Common myeloid progenitor, CD34-positive (primary cell): ENCODE results near the gene PTPRG.

Experiments used
- CTCF ChIA-PET: fragments of 350-600 bp; sonication (Branson Sonifier 250); formaldehyde crosslinking; loops from one replicate; lab custom pipeline; 2021; ENCODE audit warnings: antibody characterized with exemption; lab: Charles Lee
- POLR2A ChIA-PET: fragments of 350-600 bp; sonication (Branson Sonifier 250); formaldehyde crosslinking; loops from one replicate; lab custom pipeline; 2021; ENCODE audit warnings: antibody characterized with exemption; lab: Charles Lee
- DNase-seq, 3 donors: peaks; one replicate each; pipeline versions ENCODE4 v3.0.0 to v3.0.0-alpha.2; 2013
- H3K27ac ChIP-seq, 2 experiments: 1 replicate in 1 of 2; 2 replicates in 1 of 2; pipeline ENCODE4 v1.7.0; 2013; ENCODE audit warnings: inconsistent platforms in 2 of 2, low read length in 2 of 2, mild to moderate bottlenecking in 2 of 2, low read depth in 1 of 2, moderate library complexity in 1 of 2; ENCODE audit not compliant: severe bottlenecking in 2 of 2, insufficient read depth in 1 of 2, poor library complexity in 1 of 2
- H3K27me3 ChIP-seq, 5 experiments: replicated peaks in 2 of 5; 1 replicate in 3 of 5; 2 replicates in 2 of 5; pipeline versions ENCODE4 v1.6.1 to v1.7.0; 2013; ENCODE audit warnings: low read length in 4 of 5, mild to moderate bottlenecking in 2 of 5, moderate library complexity in 2 of 5, inconsistent platforms in 1 of 5; ENCODE audit not compliant: insufficient read depth in 5 of 5, control insufficient read depth in 4 of 5
- H3K36me3 ChIP-seq, 4 experiments: 1 replicate in 2 of 4; 2 replicates in 2 of 4; pipeline versions ENCODE4 v1.6.1 to v1.7.0; 2013; ENCODE audit warnings: low read length in 3 of 4, control low read depth in 1 of 4, mild to moderate bottlenecking in 1 of 4; ENCODE audit not compliant: control insufficient read depth in 4 of 4, insufficient read depth in 4 of 4
- H3K4me1 ChIP-seq, 4 experiments: 1 replicate in 3 of 4; 2 replicates in 1 of 4; pipeline versions ENCODE4 v1.6.1 to v1.7.1; 2013; ENCODE audit warnings: low read length in 3 of 4, mild to moderate bottlenecking in 3 of 4, control low read depth in 1 of 4, inconsistent platforms in 1 of 4, moderate library complexity in 1 of 4; ENCODE audit not compliant: control insufficient read depth in 4 of 4, insufficient read depth in 4 of 4; ENCODE audit errors: control extremely low read depth in 1 of 4
- H3K4me3 ChIP-seq, 7 experiments: 1 replicate in 4 of 7; 2 replicates in 3 of 7; pipeline versions ENCODE4 v1.5.1 to v1.7.0; 2013; ENCODE audit warnings: mild to moderate bottlenecking in 7 of 7, low read length in 6 of 7, moderate library complexity in 6 of 7, inconsistent platforms in 2 of 7, low read depth in 2 of 7, control low read depth in 1 of 7; ENCODE audit not compliant: insufficient read depth in 4 of 7, control insufficient read depth in 1 of 7; ENCODE audit errors: extremely low read depth in 1 of 7
- H3K9me3 ChIP-seq, 5 experiments: 1 replicate in 4 of 5; 2 replicates in 1 of 5; pipeline versions ENCODE4 v1.6.1 to v1.7.1; 2013; ENCODE audit warnings: low read length in 4 of 5, mild to moderate bottlenecking in 2 of 5, inconsistent platforms in 1 of 5, low read depth in 1 of 5, moderate library complexity in 1 of 5; ENCODE audit not compliant: control insufficient read depth in 4 of 5, insufficient read depth in 2 of 5; ENCODE audit errors: control extremely low read depth in 1 of 5
- WGBS: methylation state at CpG from one replicate; pipeline ENCODE4 v1.1.5; 2013; ENCODE audit not compliant: insufficient coverage; 5-methylcytosine and 5-hydroxymethylcytosine counted together

PTPRG gene

DNA sequence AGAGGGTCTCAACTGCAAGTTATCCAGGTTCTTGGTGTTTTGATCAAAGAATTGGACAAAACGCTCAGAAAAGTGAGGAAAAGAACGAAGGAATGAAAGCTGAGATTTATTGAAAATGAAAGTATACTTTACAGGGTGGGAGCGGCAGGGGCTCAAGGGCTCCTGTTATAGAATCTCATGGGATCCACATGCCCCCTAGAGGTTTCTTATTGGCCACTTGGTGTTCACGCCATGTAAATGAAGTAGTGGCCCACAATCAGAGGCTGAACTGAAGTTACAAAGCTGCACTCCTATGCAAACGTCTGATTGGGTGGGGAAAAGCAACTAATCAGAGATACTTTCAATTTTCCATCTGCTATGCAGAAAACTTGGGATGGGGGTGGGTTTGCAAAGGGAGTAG, 216.7 kb downstream of the PTPRG start:
- H3K27me3 ChIP-seq: no peaks in the 10 kb centered on the region
- 92% methylated on average over 5 of the region's 5 CpGs for whole genome bisulfite sequencing
- no peak overlapping the region for H3K4me3 ChIP-seq
- H3K9me3 ChIP-seq: no peaks in the 10 kb centered on the region
- ChIA-PET CTCF (no interaction called here), POLR2A (no interaction called here)
- DNase-seq: no peak
- no peaks in the 10 kb centered on the region for H3K36me3 ChIP-seq
- H3K4me1 ChIP-seq: no peaks in the 10 kb centered on the region
- H3K27ac ChIP-seq: no peak overlapping the region

DNA sequence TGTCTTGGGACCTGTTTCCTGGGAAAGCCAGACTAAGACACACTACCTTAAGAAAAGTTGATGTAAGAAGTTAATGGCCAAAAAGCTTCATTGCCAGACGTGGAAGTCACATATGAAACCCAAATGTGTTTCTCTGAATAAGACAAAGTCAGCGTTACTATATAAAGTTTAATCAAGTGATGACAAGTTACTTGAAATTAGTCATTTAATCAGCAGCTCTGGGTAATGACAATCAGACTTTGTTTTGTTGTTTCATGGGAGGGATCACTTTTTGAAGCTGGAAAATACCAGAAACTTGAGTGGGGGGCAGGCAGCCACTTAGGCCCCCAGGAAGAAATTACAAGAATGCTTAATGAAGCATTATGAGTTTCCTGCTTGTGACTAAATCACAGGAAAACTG, 218.6 kb downstream of the PTPRG start:
- H3K27ac ChIP-seq: no peak overlapping the region
- H3K4me3 ChIP-seq: no peak overlapping the region
- no peaks in the 10 kb centered on the region for H3K27me3 ChIP-seq
- H3K9me3 ChIP-seq: no peaks in the 10 kb centered on the region
- POLR2A ChIA-PET: no interaction called here
- CTCF ChIA-PET: no interaction called here
- H3K36me3 ChIP-seq: no peaks in the 10 kb centered on the region
- no peak for DNase-seq
- H3K4me1 ChIP-seq: no peaks in the 10 kb centered on the region
- WGBS: 93% methylated on average over 2 of the region's 2 CpGs

DNA sequence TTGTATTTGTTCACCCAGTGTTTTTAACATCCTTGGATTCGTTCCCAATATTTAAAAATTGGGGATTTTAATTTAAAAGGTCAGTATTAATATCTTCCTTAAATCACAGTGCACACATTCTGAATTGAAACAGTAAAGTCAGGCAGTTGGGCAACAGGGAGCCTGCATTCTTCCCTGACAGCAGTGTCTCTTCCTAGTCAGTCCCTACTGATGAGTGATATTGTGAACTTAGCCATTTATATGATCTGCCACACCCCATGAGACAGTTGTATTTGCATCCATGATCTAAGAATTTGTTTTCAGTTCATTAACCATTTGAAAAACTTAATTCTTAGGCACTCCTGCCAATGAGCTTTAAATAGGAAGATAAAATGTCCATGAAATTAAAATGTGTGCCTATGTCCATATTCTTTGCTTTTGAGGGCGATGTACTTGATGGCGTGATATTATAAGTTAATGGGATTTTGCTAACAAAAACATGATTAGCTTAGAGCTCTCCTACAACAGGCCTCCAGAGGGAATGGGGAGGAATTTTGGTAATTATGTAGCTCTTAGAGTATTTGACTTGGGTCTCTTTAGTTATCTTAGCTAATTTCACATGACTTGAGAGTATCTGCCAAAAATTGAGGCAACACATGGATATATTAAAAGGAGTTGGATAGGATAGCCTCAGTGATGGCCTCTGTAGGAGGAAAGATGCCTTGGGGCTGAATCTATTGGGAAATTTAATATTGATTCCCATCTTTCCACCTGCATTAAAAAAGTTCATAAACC, 219.3 kb downstream of the PTPRG start:
- CTCF ChIA-PET: no interaction called here
- no peak overlapping the region for H3K4me3 ChIP-seq
- no peaks in the 10 kb centered on the region for H3K27me3 ChIP-seq
- H3K27ac ChIP-seq: no peak overlapping the region
- H3K36me3 ChIP-seq: no peaks in the 10 kb centered on the region
- 100% methylated on average over 1 of the region's 3 CpGs for WGBS
- POLR2A ChIA-PET: no interaction called here
- no peaks in the 10 kb centered on the region for H3K4me1 ChIP-seq
- no peaks in the 10 kb centered on the region for H3K9me3 ChIP-seq
- DNase-seq: no peak

DNA sequence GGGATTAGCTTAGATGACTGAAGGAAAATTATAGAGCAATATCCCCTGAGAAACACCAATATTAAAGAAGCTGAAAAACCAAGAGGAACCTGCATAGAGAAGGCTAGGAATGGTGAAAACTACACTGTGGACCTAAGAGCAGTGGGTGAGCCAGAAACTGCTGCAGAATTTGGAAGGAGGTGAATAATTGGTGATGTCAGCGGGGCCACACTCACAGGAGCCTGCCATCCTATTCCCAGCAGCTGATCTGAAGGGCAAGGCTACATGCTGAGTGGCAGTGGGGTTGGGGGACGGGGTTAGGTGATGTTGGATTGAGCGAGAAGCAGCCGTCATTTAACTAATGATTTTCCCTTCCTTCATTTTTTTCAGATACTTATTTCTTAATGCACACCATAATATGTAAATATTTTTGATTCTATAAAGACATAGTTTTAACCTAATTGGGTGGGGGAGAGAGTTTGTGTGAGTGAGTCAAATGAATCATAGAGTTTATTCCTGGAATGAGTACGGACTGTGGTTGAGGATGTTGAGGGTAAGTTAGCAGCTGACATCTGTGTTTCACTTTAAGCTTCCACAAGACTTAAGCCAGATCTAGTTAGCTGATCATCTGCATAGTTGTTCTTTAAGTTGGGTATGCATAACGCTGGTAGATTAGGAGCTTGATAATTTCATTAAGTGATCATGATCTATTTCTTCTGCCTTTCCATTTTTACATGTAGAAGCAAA, 222.8 kb downstream of the PTPRG start:
- H3K4me1 ChIP-seq: no peaks in the 10 kb centered on the region
- DNase-seq: no peak
- CTCF ChIA-PET: no interaction called here
- no peak overlapping the region for H3K27ac ChIP-seq
- no peak overlapping the region for H3K4me3 ChIP-seq
- POLR2A ChIA-PET: no interaction called here
- H3K36me3 ChIP-seq: no peaks in the 10 kb centered on the region
- no CpG with 5 or more reads among the region's 6 CpGs for WGBS
- H3K9me3 ChIP-seq: no peaks in the 10 kb centered on the region
- H3K27me3 ChIP-seq: peaks cover 0 to 3% (median 0%) of the 10 kb centered on the region in 5 experiments

DNA sequence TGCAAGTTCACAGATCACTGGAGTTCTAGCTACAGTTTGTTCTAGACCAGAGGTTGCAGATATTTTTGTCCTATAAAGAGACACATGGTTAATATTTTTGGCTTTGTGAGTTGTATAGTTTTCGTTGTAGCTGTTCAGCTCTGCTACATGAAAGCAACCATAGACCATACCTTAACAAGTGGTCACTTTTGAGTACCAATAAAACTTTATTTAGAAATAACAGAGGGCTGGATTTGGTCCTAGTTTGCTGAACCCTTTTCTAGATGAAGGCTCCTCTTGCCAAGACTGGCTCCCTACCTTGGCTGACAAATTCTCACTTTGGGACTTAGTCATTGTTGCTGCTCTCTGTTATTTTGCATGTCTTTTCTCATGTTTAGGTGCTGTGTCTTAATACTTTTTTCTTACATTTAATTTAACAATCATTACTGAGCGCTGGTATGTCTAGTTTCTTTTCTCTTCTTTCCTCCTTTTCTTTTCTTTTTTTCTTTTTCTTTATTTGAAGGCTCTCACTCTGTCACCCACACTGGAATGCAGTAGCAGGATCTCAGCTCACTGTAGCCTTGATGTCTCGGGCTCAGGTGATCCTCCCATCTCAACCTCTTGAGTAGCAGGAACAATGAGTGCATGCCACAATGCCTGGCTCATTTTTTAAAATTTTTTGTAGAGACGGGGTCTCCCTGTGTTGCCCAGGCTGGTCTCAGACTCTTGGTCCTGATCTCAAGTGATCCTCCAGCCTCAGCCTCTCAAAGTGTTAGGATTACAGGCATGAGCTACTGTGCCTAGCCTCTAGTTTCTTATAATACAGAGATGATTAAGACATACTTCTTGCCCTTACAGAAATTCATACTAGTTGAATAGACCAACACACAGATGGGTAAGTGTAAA, 227.5 kb downstream of the PTPRG start:
- Histone ChIP-seq H3K36me3 (no peaks in the 10 kb centered on the region), H3K27me3 (peaks cover 0 to 9% (median 0%) of the 10 kb centered on the region in 5 experiments), H3K4me1 (no peaks in the 10 kb centered on the region), H3K9me3 (peaks cover 0 to 2% (median 0%) of the 10 kb centered on the region in 5 experiments), H3K27ac (no peak overlapping the region), H3K4me3 (no peak overlapping the region)
- WGBS: 100% methylated on average over 3 of the region's 4 CpGs
- DNase-seq: no peak
- ChIA-PET POLR2A (no interaction called here), CTCF (no interaction called here)

DNA sequence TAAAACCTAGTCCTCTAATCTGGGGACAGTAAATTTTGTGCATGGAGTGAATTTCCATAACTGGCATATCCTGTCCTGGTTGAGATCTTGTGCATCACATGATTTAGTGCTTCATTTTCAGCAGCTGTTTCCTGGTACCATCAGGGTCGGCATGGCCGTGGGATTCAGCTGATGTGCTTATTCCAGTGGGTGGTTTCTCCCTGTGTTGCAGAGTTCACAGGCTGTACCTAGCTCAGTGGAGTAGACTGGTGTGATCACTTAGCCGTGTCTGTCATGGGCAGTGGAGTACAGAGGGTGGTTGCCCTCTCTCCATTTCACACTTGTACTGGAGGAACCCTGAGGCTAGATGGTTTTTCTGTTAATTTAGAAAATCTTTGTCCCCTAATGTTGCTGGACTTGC, 228.5 kb downstream of the PTPRG start:
- no peak for DNase-seq
- 42% methylated on average over 3 of the region's 3 CpGs for WGBS
- Histone ChIP-seq H3K36me3 (no peaks in the 10 kb centered on the region), H3K4me3 (no peak overlapping the region), H3K27me3 (peaks cover 0 to 9% (median 0%) of the 10 kb centered on the region in 5 experiments), H3K27ac (no peak overlapping the region), H3K4me1 (no peaks in the 10 kb centered on the region), H3K9me3 (peaks cover 0 to 2% (median 0%) of the 10 kb centered on the region in 5 experiments)
- ChIA-PET CTCF (no interaction called here), POLR2A (no interaction called here)
